HG02763 (cell line): ENCODE data around the gene TUBA8.
"Not testable (repeated sequence)": the region's sequence is repeated elsewhere in the genome, so short reads cannot be mapped to it uniquely, and the experiment has no call there.

Experiments
- ATAC-seq: cut with Tn5 transposase; IDR thresholded peaks from one replicate; pipeline ENCODE4 v1.9.1; 2021; ENCODE audit warnings: mild to moderate bottlenecking, moderate library complexity; ENCODE audit not compliant: unreplicated experiment

The TUBA8 gene

GRCh38 chr22:18123476-18124025, 12.9 kb downstream of the TUBA8 start:
- not testable (repeated sequence) for ATAC-seq

GRCh38 chr22:18126606-18127005, 16.0 kb downstream of the TUBA8 start:
- ATAC-seq = no peak

GRCh38 chr22:18130018-18130417, 19.4 kb downstream of the TUBA8 start:
- ATAC-seq = no peak

GRCh38 chr22:18130699-18131429, 20.3 kb downstream of the TUBA8 start:
- ATAC-seq = no peak

GRCh38 chr22:18133452-18133851, 22.8 kb downstream of the TUBA8 start:
- no peak for ATAC-seq

DNA sequence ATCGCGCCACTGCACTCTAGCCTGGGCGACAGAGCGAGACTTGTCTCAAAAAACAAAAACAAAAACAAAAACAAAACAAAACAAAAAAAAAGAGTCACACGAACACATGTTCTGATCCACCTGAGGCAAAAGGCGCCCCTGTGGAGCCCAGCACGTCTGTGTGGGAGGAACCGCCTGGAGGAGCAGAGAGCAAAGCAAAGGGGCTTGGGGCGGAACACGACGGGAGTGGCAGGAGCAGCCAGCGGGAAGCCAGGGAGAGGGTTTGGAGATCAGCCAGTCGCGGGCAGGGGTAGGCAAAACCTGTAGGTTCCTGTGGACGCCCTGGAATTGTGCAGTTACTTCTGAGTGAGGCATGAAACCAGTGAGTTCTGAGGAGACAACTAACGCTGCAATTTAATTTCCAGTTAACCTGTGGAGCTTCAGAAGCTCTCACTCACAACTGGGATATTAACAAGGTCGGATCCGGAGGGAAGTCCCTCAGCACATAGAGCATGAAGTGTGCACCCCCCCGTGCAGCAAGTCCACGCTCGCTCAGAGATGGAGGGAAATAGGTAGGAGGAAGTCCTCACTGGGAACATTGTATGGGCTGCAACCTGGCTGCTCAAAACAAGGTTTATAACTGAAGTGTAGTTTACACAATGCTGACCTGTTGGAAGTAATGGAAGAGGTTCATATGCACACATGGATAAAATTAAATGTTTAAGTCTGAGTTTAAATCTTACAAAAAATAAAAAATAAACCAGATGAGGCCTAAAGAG, 26.1 kb downstream of the TUBA8 start:
- no peak for ATAC-seq

DNA sequence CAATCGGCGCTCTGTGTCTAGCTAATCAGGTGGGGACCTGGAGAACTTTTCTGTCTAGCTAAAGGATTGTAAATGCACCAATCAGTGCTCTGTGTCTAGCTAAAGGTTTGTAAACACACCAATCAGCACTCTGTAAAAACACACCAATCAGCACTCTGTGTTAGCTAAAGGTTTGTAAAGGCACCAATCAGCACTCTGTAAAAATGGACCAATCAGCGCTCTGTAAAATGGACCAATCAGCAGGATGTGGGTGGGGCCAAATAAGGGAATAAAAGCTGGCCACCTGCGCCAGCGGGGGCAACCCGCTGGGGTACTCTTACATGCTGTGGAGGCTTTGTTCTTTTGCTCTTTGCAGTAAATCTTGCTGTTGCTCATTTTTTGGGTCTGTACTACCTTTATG, 30.4 kb downstream of the TUBA8 start:
- not testable (repeated sequence) for ATAC-seq

- ATAC-seq = no peak
Observed at GRCh38 chr22:18144105-18144504, 33.5 kb downstream of the TUBA8 start.

DNA sequence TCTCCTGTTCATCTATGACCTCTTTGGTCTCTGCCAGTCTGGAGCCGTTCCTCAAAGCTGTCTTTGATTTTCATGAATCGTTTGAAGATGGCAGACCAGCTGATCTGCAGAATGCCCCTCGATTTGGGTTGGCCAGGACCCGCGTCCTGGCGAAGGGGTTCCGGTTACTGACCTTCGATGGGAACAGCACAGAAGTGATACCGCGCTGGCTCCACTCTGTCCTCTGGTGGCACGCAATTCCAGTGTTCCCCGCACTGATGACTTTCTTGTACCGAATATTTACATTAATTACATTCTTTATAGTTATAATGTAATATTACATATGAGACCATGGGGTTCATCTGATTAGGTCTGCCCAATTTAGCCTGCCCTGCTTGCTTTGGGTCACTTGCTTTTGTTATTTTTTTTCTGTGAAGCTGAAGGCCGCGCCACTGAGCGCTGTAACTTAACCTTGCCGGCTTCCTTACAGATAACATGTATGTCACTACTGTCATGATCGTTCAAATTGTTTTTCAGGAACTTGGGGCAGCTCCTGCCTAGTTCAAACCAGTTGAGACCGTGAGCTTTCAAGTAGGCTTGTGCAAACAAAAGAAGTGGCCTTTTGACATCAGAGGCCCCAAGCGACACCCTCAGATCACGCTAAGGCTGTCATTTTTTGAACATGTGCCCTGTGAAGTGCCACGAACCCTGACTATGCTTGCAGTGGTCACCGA, 35.2 kb downstream of the TUBA8 start:
- no peak for ATAC-seq

- ATAC-seq = no peak
Observed at GRCh38 chr22:18146389-18146753, 35.8 kb downstream of the TUBA8 start.

GRCh38 chr22:18147791-18148190, 37.2 kb downstream of the TUBA8 start:
- no peak for ATAC-seq

DNA sequence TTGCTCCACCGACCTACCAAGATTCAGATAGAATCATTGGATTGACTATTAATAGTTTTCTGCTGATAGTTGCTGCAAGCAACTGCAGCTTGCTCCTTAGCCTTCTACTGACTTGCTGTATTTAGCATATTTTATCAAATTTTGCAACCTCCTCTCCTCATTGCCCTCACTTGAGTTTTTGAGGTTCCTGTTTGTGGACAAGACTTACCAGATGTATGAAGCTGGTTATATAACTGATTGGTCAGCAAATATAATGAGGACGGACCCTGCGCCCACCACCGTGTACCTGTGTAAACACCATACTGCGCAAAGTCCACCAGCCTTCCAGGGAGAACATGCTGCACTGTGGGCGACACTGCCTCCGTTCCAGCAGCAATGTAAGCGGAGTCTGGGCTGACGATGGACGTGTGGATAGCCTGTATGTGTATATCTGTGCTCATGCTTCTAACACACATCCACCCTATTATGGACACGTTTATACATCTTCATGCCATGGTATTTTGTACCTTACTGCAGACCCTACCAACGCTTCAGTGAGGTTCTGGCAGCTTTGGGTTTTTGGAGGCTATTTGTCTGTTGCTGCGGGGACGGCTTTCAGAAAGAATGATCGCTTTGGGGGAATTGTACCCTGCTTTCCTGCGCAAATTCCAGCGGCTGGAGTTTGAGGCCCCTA, 37.8 kb downstream of the TUBA8 start:
- ATAC-seq = no peak

DNA sequence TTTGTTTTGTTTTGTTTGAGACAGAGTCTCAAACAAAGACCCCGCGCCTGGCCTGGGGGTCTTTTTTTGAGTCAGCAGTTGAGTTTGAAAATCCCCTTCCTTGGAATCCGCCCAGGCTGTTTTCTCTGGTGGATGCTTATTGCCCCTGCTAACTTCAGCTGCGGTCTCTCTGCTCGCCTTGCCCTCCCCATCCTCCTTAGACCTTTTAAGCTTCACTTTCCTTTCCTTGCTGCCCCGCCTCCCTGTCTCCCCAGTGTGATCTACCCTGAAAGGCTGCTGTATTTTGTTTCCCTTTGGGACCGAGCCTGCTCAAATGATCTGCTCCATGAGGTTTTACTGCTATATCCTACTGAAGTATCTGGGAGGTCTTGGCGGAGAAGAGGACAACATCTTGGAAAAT, 41.9 kb downstream of the TUBA8 start:
- ATAC-seq = no peak

GRCh38 chr22:18154821-18155390, 44.3 kb downstream of the TUBA8 start:
- no peak for ATAC-seq

DNA sequence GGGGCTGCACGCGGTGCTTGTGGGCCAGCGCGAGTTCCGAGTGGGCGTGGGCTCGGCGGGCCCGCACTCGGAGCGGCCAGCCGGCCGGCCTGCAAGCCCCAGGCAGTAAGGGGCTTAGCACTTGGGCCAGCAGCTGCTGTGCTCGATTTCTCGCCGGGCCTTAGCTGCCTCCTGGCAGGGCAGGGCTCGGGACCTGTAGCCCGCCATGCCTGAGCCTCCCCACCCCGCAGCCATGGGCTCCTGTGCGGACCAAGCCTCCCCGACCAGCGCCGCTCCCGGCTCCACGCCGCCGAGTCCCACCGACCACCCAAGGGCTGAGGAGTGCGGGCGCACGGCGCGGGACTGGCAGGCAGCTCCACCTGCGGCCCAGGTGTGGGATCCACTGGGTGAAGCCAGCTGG, 44.9 kb downstream of the TUBA8 start:
- ATAC-seq = not testable (repeated sequence)

GRCh38 chr22:18156878-18157713, 46.5 kb downstream of the TUBA8 start:
- ATAC-seq = no peak

DNA sequence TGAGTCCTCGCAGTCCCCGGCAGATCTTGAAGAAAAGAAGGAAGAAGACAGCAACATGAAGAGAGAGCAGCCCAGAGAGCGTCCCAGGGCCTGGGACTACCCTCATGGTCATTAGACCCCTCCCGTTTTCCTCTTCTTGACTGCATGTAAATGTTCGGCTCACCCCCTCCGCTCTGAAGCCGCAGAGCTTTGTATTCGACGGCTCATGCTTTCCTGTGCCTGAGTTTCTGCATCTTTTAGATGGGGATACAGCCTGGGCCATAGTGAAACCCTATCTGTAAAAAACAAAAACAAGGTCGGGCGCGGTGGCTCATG, 47.1 kb downstream of the TUBA8 start:
- ATAC-seq = no peak

- ATAC-seq = not testable (repeated sequence)
Observed at GRCh38 chr22:18160641-18161040, 50.0 kb downstream of the TUBA8 start.

- ATAC-seq = not testable (repeated sequence)
Observed at GRCh38 chr22:18163843-18164242, 53.2 kb downstream of the TUBA8 start.

- not testable (repeated sequence) for ATAC-seq
Observed at GRCh38 chr22:18164584-18164983, 54.0 kb downstream of the TUBA8 start.
